Nucleus accumbens (tissue), 56 donors: Measurements from ENCODE around the gene ITIH6.

ENCODE experiments used
- DNase-seq, 56 donors: peaks; one replicate each; lab custom pipeline; 2025; lab: John Stamatoyannopoulos, UW

Gene ITIH6

GRCh38 chrX:54715621-54716020 lies 82.4 kb downstream of the ITIH6 start:
- no peak for DNase-seq

DNA sequence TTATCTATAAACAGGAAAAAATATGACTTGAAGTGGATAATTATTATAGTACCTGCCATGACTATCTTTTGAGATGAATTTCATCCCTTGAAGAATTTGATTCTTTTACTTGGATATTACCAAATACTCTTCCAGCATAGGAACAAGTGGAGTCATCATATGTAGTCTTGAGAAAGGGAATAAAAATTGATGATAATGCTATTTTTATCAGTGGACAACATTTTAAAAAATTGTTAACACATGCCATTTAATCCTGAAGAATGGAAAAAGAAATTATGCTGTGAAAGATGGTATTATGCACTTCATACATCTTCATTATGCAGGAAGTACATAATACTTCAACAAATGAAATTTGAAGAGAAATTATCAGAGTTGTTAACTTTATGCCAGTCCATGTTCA lies 83.6 kb downstream of the ITIH6 start:
- no peak for DNase-seq

DNA sequence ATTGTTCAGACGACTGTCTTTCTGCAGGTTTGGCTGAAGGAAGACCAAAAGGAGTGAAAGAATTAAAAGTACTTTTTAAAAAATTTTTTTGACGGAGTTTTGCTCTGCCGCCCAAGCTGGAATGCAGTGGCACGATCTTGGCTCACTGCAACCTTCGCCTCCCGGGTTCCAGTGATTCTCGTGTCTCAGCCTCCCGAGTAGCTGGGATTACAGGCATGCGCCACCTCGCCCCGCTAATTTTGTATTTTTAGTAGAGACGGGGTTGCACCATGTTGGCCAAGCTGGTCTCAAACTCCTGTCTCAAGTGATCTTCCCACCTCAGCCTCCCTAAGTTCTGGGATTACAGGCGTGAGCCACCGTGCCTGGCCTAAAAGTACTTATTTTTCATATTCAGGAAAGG lies 86.3 kb downstream of the ITIH6 start:
- no peak for DNase-seq

GRCh38 chrX:54710920-54711319 lies 87.1 kb downstream of the ITIH6 start:
- no peak for DNase-seq

DNA sequence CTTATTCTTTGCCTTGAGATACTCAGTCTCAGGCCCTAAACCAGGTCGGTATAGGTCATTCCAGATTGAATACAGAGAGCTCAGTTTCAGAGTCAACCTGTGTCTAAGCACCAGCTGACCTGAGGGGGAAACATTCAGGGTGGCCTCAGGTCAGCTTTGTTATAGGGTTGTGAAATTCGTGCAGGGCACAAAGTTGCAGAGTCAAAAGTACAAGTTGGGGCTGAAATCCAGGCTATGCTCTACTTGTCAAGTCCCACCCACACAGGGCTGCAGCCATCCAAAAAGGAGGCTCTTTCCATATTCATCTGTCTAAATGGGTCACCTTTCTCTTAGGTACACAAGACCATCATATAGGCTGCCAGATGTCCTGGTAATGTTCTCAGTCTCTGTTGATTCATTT lies 89.7 kb downstream of the ITIH6 start:
- DNase-seq = no peak
